CD8-positive, alpha-beta memory T cell (primary cell): Measurements from ENCODE around the gene EN2. TPM values are rescaled to one million over a fixed set of nuclear protein-coding genes. Genes with fewer than 3 reads are reported as not detected.
A peak's percentile ranks its signal among the peaks of the same experiment; 100 is the strongest.

Experiments
- CTCF ChIA-PET: fragments of 350-600 bp; sonication (Branson Sonifier 250); formaldehyde crosslinking; loops from one replicate; lab custom pipeline; 2021; ENCODE audit warnings: antibody characterized with exemption; lab: Charles Lee
- POLR2A ChIA-PET: fragments of 350-600 bp; sonication (Branson Sonifier 250); formaldehyde crosslinking; loops from one replicate; lab custom pipeline; 2021; ENCODE audit warnings: antibody characterized with exemption; lab: Charles Lee
- DNase-seq, 5 donors: peaks; one replicate each; pipeline versions ENCODE4 v3.0.0 to v3.0.0-alpha.2; 2020 to 2022; ENCODE audit warnings: mixed read lengths in 1 of 5
- H3K27ac ChIP-seq: one replicate; pipeline ENCODE4 v1.7.0; 2013; ENCODE audit warnings: low read depth, mild to moderate bottlenecking, low read length, moderate library complexity
- H3K27me3 ChIP-seq: 2 replicates; pipeline ENCODE4 v1.7.0; 2013; ENCODE audit warnings: low read length, mild to moderate bottlenecking; ENCODE audit not compliant: insufficient read depth, poor library complexity, severe bottlenecking
- H3K36me3 ChIP-seq: 2 replicates; pipeline ENCODE4 v1.7.0; 2013; ENCODE audit warnings: mild to moderate bottlenecking, low read length, moderate library complexity; ENCODE audit not compliant: insufficient read depth
- H3K4me1 ChIP-seq: 2 replicates; pipeline ENCODE4 v1.7.0; 2013; ENCODE audit warnings: mild to moderate bottlenecking, low read length, moderate library complexity; ENCODE audit not compliant: insufficient read depth
- H3K4me3 ChIP-seq: 2 replicates; pipeline ENCODE4 v1.7.0; 2013; ENCODE audit warnings: mild to moderate bottlenecking, low read length
- H3K9me3 ChIP-seq: 2 replicates; pipeline ENCODE4 v1.7.0; 2013; ENCODE audit warnings: mild to moderate bottlenecking, low read length
- H3K27ac Mint-ChIP-seq, 8 donors: one replicate each; pipeline ENCODE4 v1.8.0; 2020 to 2021; ENCODE audit warnings: mixed read lengths in 8 of 8, mild to moderate bottlenecking in 6 of 8, inconsistent platforms in 3 of 8, moderate library complexity in 3 of 8
- H3K27me3 Mint-ChIP-seq, 2 donors: one replicate each; pipeline ENCODE4 v1.8.0; 2020 to 2021; ENCODE audit warnings: mixed read lengths in 2 of 2, mild to moderate bottlenecking in 1 of 2, moderate library complexity in 1 of 2
- H3K36me3 Mint-ChIP-seq, 3 donors: one replicate each; pipeline ENCODE4 v1.8.0; 2020 to 2021; ENCODE audit warnings: mixed read lengths in 3 of 3, inconsistent platforms in 1 of 3, mild to moderate bottlenecking in 1 of 3
- H3K4me1 Mint-ChIP-seq, 3 donors: one replicate each; pipeline ENCODE4 v1.8.0; 2020 to 2021; ENCODE audit warnings: mixed read lengths in 3 of 3, inconsistent platforms in 1 of 3, mild to moderate bottlenecking in 1 of 3
- H3K4me3 Mint-ChIP-seq, 7 donors: one replicate each; pipeline ENCODE4 v1.8.0; 2020 to 2021; ENCODE audit warnings: mixed read lengths in 7 of 7, mild to moderate bottlenecking in 6 of 7, moderate library complexity in 4 of 7, inconsistent platforms in 2 of 7
- H3K9me3 Mint-ChIP-seq, 5 donors: one replicate each; pipeline ENCODE4 v1.8.0; 2020 to 2022; ENCODE audit warnings: mixed read lengths in 5 of 5, mild to moderate bottlenecking in 3 of 5, moderate library complexity in 2 of 5, inconsistent platforms in 1 of 5
- polyA plus RNA-seq: library from polyadenylated mRNA; unstranded; fragments of 300-500 nt; fragmentation: Illumina TruSeq; gene quantifications from one replicate; pipeline ENCODE4 v1.2.3, GENCODE V29; 2021
- total RNA-seq, 2 experiments: library from RNA; stranded (reverse); gene quantifications; one replicate each; pipeline ENCODE4 v1.2.3, GENCODE V29; 2021

Gene EN2
- total and polyA plus RNA-seq, 3 experiments from 2014 or later: not detected

DNA sequence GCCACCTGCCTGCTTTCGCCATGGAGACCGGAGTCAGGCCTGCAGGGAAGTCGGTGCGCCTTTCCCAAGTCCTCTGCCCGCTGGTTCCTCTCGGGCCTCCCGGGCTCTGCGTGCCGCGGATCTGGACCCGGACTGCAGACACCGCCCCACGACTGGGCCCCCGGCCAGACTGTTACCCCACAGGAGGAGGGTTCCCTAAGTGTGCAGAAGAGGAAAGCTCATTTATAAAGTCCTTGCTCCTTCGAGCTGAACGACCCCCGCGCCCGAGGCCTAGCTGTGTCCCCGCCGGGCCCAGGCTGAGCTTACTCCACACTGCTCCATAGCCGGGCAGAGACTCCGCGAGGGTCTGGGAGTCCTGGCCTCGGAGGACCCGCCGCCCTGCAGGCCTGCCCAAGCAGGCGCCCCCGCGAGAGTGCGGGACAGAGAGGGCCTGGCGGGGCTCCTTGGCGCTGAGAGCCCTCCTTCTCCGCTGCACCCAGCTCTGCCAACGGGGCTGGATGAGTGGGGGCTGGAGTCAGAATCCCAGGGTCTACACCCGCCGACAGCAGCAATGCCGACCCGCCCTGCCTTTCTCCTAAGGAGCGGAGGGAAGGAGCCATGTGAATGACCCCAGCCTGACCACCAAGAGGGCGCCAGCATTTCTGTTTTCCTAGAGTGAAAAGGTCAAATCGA is 8.3 kb downstream of the EN2 start:
- Histone ChIP-seq H3K36me3 (no peaks in the 10 kb centered on the region), H3K4me3 (no peak overlapping the region), H3K9me3 (no peaks in the 10 kb centered on the region), H3K27ac (no peak overlapping the region), H3K27me3 (peaks cover 71% of the 10 kb centered on the region), H3K4me1 (no peaks in the 10 kb centered on the region)
- H3K4me3 Mint-ChIP-seq: peak overlapping the region in 3 of 7 donors; percentile 15 to 40 (median 24)
- no peaks in the 10 kb centered on the region for H3K9me3 Mint-ChIP-seq
- no peaks in the 10 kb centered on the region for H3K36me3 Mint-ChIP-seq
- ChIA-PET CTCF (no interaction called here), POLR2A (no interaction called here)
- no peak overlapping the region for H3K27ac Mint-ChIP-seq
- DNase-seq: no peak
- peaks cover 70 to 83% of the 10 kb centered on the region in 2 donors for H3K27me3 Mint-ChIP-seq
- peaks cover 8 to 22% (median 13%) of the 10 kb centered on the region in 3 donors for H3K4me1 Mint-ChIP-seq

DNA sequence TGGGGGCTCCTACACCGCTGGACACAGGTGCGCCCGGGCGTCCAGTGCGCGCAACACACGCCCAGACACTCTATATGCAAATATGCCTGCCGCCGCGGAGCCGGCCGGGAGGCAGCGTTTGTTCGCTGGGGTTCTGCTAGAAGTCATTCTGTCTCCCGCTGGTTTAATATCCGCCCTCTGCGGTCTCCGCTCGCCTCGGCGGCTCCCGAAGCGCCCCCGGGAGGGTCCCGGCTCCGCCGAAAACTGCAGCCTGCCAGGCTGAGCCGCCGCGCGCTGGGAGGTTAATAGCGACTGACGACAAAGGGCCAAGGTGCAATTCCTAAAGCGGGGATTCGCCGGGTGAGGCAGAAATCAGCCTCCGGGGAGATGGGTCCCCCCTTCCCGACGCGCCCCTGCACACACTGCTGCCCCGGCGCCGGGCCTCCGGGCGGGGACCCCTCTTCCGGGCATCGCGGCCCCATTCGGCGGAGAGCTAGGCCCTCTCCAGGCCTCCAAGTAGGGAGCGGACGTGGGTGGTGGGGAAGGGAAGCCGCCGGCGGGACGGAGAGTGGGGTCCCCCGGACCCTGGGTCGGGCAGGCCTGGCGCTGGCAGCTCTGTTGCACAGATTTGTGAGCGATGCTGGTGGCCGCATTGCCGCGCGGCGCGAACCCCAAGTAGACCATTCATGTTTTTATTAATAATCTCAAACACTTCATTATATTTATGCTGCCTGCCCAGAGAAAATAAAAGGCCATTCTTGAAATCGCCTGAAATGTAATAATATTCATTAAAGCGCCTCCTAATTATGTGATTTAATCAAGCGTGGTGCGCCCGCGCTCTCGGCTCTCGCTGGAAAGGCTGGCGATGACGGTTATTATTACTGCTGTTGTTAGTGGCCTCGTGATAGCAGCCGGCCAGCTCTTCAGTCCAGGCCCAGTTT is 9.1 kb downstream of the EN2 start:
- peak in 1 of 5 donors; percentile 26 for DNase-seq
- Mint-ChIP-seq H3K36me3 (no peaks in the 10 kb centered on the region), H3K27me3 (peaks cover 67 to 83% of the 10 kb centered on the region in 2 donors), H3K27ac (no peak overlapping the region), H3K4me1 (peaks cover 8 to 22% (median 13%) of the 10 kb centered on the region in 3 donors), H3K9me3 (no peaks in the 10 kb centered on the region), H3K4me3 (peak overlapping the region in 3 of 7 donors; percentile 24 to 65 (median 31))
- no peaks in the 10 kb centered on the region for H3K4me1 ChIP-seq
- no peaks in the 10 kb centered on the region for H3K9me3 ChIP-seq
- ChIA-PET POLR2A (no interaction called here), CTCF (no interaction called here)
- H3K27ac ChIP-seq: no peak overlapping the region
- H3K4me3 ChIP-seq: no peak overlapping the region
- peaks cover 76% of the 10 kb centered on the region for H3K27me3 ChIP-seq
- no peaks in the 10 kb centered on the region for H3K36me3 ChIP-seq

DNA sequence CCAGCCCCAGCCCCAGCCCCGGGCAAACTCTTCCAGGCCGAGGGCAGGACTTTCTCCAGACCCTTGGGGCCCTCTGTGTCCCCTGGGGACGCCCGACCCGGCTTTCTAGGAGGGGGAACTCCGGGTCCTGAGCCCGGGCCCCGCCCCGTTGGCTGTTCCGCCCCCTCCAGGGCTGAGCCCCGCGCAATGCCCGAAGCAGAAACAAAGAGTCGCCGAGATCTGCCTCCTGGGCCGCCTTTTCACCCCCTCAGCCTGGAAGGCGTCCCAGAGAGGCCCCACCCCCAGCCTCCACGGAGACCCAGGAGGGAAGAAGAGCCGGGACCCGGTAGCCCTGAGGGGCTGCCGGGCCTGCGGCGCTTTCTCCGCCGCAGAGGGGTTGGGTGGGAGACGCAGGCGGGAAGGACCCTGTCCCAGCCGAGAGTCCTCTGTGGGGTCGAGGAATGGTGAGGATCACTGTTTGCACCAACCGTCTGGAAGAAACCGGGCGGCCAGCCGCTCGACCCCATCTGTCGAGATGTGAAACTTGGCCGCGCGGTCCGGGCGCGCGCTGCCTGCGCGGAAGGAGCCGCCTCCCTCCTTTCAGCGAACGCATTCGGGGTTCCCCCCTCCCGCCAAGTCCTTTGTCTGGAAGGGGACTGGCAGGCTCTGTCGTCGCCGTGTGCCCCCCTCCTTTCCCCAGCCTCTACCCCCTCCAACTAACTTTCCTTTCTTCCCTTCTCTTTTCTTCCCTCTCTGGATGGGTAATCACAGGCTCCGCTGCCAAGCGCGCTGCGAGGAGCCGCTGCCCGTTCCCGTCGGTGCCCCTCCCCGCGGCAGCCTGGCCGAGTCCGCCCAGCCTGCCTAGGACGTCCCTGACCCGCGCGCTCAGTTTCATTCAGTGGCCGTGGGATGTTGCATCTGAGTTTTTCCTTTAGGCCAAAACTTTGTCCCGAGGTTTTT is 10.2 kb downstream of the EN2 start:
- no peaks in the 10 kb centered on the region for H3K4me1 ChIP-seq

DNA sequence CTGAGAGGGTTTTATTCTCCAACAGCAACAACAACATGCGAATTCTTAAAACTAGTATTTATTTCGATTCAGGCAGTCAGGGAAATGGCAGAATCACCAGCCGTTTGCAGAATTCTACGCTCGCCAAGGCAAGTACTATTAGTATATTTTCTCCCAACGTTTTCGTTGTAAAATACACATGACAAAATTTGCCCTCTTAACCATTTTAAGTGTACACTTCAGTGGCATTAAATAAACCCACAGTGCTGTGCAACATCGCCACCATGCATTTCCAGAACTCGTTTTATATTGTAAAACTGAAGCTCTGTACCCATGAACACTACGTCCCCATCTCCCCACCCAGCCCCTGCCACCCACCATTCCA is 10.8 kb downstream of the EN2 start:
- H3K27me3 Mint-ChIP-seq: peaks cover 62 to 82% of the 10 kb centered on the region in 2 donors
- no peak for DNase-seq
- H3K36me3 Mint-ChIP-seq: peaks cover 0 to 1% (median 0%) of the 10 kb centered on the region in 3 donors
- H3K27me3 ChIP-seq: peaks cover 76% of the 10 kb centered on the region
- CTCF ChIA-PET: no interaction called here
- H3K4me3 ChIP-seq: no peak overlapping the region
- no peak overlapping the region for H3K27ac ChIP-seq
- H3K4me1 ChIP-seq: no peaks in the 10 kb centered on the region
- no peaks in the 10 kb centered on the region for H3K36me3 ChIP-seq
- H3K4me1 Mint-ChIP-seq: peaks cover 8 to 22% (median 13%) of the 10 kb centered on the region in 3 donors
- H3K9me3 Mint-ChIP-seq: no peaks in the 10 kb centered on the region
- no peak overlapping the region for H3K27ac Mint-ChIP-seq
- H3K9me3 ChIP-seq: no peaks in the 10 kb centered on the region
- peak overlapping the region in 2 of 7 donors; percentile 47 to 48 for H3K4me3 Mint-ChIP-seq
- POLR2A ChIA-PET: no interaction called here

More for the DNA sequence above, 10.2 kb downstream of the EN2 start:
- peak overlapping the region in 2 of 7 donors; percentile 47 to 48 for H3K4me3 Mint-ChIP-seq
- CTCF ChIA-PET: no interaction called here
- Histone ChIP-seq H3K27ac (no peak overlapping the region), H3K36me3 (no peaks in the 10 kb centered on the region), H3K9me3 (no peaks in the 10 kb centered on the region), H3K4me3 (no peak overlapping the region), H3K27me3 (peaks cover 75% of the 10 kb centered on the region)
- H3K27ac Mint-ChIP-seq: no peak overlapping the region
- H3K36me3 Mint-ChIP-seq: peaks cover 0 to 1% (median 0%) of the 10 kb centered on the region in 3 donors
- POLR2A ChIA-PET: no interaction called here
- H3K4me1 Mint-ChIP-seq: peaks cover 8 to 22% (median 13%) of the 10 kb centered on the region in 3 donors
- H3K27me3 Mint-ChIP-seq: peaks cover 63 to 81% of the 10 kb centered on the region in 2 donors
- H3K9me3 Mint-ChIP-seq: no peaks in the 10 kb centered on the region
- no peak for DNase-seq

DNA sequence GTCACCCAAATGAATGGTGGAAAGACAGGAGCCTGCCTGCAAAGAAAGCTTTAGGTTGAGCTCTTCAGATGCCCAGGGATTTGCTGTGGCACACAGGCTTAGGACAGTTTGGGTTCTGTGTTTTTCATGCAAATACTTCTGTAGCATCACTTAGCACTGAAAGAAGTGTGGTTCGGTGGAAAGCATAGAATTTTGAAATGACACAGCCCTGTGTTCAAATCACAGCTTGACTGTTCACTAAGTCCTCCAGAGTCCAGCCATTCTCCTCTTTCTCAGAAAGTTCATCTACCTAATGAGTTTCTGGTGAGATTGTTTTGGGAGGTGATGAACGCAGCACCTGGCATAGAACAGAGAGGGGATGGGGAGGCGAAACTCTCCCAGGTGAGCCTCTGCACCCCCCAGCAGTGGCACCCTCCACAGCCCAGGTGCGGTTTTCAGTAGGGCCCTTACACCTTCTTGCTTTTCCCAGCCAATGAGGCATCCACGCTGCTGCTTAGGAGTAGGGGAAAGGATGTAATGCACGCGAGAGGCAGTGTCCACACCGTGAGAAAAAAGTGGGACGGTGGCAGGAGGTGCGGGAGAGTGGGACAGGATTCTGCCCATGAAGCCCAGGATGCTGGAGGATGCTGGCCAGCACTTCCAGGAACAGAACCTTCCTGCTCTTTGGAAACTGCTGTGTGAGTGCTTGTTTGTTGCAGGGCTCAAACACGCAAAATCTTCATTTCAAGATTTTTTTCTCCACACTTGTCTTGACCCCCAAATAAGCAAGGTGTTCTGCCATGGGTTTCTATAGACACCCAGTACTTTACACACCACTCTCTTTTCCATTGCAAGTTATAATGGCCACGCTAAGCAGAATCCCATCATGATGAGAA is 11.6 kb downstream of the EN2 start:
- H3K36me3 ChIP-seq: no peaks in the 10 kb centered on the region
- H3K9me3 Mint-ChIP-seq: no peaks in the 10 kb centered on the region
- H3K4me1 Mint-ChIP-seq: peaks cover 8 to 22% (median 13%) of the 10 kb centered on the region in 3 donors
- peaks cover 0 to 1% (median 0%) of the 10 kb centered on the region in 3 donors for H3K36me3 Mint-ChIP-seq
- H3K27me3 Mint-ChIP-seq: peaks cover 62 to 82% of the 10 kb centered on the region in 2 donors
- H3K4me3 ChIP-seq: no peak overlapping the region
- ChIA-PET CTCF (no interaction called here), POLR2A (no interaction called here)
- no peaks in the 10 kb centered on the region for H3K4me1 ChIP-seq
- no peak overlapping the region for H3K27ac ChIP-seq
- DNase-seq: no peak
- peaks cover 79% of the 10 kb centered on the region for H3K27me3 ChIP-seq
- H3K9me3 ChIP-seq: no peaks in the 10 kb centered on the region
- H3K27ac Mint-ChIP-seq: no peak overlapping the region
- H3K4me3 Mint-ChIP-seq: peak overlapping the region in 1 of 7 donors; percentile 47

DNA sequence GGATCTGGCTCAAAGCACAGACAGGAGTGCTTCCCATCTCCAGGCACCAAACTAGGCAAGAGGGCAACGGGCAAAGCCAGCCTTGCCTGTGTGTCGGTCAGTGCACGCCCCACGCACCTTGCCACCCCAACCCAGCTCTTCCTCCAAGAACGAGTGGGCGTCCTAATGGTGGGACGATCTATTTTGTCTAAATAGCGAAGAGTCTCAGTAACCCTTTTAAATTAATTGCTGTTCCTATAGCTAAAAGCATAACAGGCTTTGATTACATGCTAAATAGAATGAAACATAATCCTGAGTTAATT is 12.2 kb downstream of the EN2 start:
- H3K4me1 Mint-ChIP-seq: peaks cover 8 to 19% (median 13%) of the 10 kb centered on the region in 3 donors
- H3K27me3 ChIP-seq: peaks cover 73% of the 10 kb centered on the region
- DNase-seq: no peak
- H3K4me1 ChIP-seq: no peaks in the 10 kb centered on the region
- no peak overlapping the region for H3K4me3 Mint-ChIP-seq
- peaks cover 0 to 1% (median 0%) of the 10 kb centered on the region in 3 donors for H3K36me3 Mint-ChIP-seq
- POLR2A ChIA-PET: no interaction called here
- no peak overlapping the region for H3K27ac Mint-ChIP-seq
- no peak overlapping the region for H3K4me3 ChIP-seq
- no peak overlapping the region for H3K27ac ChIP-seq
- CTCF ChIA-PET: no interaction called here
- H3K9me3 Mint-ChIP-seq: peaks cover 0 to 3% (median 0%) of the 10 kb centered on the region in 5 donors
- no peaks in the 10 kb centered on the region for H3K9me3 ChIP-seq
- peaks cover 62 to 82% of the 10 kb centered on the region in 2 donors for H3K27me3 Mint-ChIP-seq
- no peaks in the 10 kb centered on the region for H3K36me3 ChIP-seq
